SU-DHL-6 (cell line): ENCODE measurements around the gene UTP4.

Source experiments
- EZH2phosphoT487 ChIP-seq: fragments of 200-600 bp; sonication (generic), shearing (Covaris generic); conservative IDR thresholded peaks from 2 replicates; pipeline ENCODE4 v1.6.1; 2018; ENCODE audit warnings: mild to moderate bottlenecking, antibody characterized with exemption, low read length, moderate library complexity, mixed read lengths
- TF ChIP-seq, protein P1 (sequence below): fragments of 200-600 bp; sonication (generic); IDR thresholded peaks from one replicate; pipeline ENCODE4 v1.5.1; 2017; ENCODE audit warnings: antibody characterized with exemption, mild to moderate bottlenecking, low read length, moderate library complexity; ENCODE audit not compliant: insufficient read depth, poor library complexity, severe bottlenecking

DNA sequence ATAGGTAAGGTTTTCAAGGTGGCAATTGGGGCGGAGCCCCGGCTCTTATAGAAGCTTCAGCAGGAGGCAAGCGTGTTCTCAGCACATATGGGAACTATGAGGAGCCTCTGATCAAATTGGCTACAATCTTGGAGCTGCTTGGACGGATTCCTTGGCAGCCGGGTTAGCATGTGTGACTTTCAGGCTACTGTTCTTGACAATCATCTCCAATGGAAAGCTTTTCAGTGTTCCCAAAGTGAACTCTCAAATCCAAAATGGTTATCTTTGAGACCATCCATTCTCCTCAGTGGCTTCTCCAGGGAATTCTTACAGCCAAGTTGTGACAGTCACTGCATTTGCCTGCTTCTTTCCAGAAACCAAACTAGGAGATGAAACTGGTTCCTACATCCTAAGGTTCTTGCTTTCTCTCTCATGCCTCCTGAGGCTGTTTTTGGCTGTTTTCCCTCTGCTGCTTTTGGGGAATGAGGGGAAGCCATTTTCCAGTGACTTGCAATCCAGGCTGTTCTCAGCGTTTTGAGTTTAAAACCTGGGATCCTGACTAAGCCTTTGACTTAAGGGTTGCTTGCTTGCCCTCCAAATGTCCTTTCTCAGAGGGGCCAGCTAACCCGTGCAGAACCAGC, 16.1 kb upstream of the UTP4 start:
- TF ChIP-seq, protein P1, sequence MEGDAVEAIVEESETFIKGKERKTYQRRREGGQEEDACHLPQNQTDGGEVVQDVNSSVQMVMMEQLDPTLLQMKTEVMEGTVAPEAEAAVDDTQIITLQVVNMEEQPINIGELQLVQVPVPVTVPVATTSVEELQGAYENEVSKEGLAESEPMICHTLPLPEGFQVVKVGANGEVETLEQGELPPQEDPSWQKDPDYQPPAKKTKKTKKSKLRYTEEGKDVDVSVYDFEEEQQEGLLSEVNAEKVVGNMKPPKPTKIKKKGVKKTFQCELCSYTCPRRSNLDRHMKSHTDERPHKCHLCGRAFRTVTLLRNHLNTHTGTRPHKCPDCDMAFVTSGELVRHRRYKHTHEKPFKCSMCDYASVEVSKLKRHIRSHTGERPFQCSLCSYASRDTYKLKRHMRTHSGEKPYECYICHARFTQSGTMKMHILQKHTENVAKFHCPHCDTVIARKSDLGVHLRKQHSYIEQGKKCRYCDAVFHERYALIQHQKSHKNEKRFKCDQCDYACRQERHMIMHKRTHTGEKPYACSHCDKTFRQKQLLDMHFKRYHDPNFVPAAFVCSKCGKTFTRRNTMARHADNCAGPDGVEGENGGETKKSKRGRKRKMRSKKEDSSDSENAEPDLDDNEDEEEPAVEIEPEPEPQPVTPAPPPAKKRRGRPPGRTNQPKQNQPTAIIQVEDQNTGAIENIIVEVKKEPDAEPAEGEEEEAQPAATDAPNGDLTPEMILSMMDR = no peak
- no peak for TF ChIP-seq EZH2phosphoT487
